Testis (tissue), 3 donors: ENCODE data around the gene VWA1. TPM values are rescaled to one million over a fixed set of nuclear protein-coding genes. Genes with fewer than 3 reads are reported as not detected.
"Not testable (repeated sequence)": the region's sequence is repeated elsewhere in the genome, so short reads cannot be mapped to it uniquely, and the experiment has no call there.

Source experiments
- DNase-seq: peaks from one replicate; pipeline ENCODE4 v3.0.0-alpha.2; 2019
- H3K27ac ChIP-seq, 2 donors: fragments of 200-600 bp; sonication (generic); one replicate each; pipeline ENCODE4 v1.5.1; 2019
- H3K27me3 ChIP-seq: fragments of 200-600 bp; sonication (generic); one replicate; pipeline ENCODE4 v1.5.1; 2019
- H3K36me3 ChIP-seq: fragments of 200-600 bp; sonication (generic); one replicate; pipeline ENCODE4 v1.5.1; 2017; ENCODE audit warnings: low read depth; ENCODE audit errors: missing control alignments
- H3K4me1 ChIP-seq: fragments of 200-600 bp; sonication (generic); one replicate; pipeline ENCODE4 v1.5.1; 2019
- H3K4me3 ChIP-seq, 2 donors: fragments of 200-600 bp; sonication (generic); one replicate each; pipeline ENCODE4 v1.5.1; 2017 to 2019
- H3K9me3 ChIP-seq: fragments of 200-600 bp; sonication (generic); one replicate; pipeline ENCODE4 v1.5.1; 2017
- POLR2A ChIP-seq: fragments of 450-650 bp; IDR thresholded peaks from one replicate; pipeline ENCODE4 v1.6.1; 2017; ENCODE audit warnings: antibody characterized with exemption, mild to moderate bottlenecking, moderate library complexity
- whole genome bisulfite sequencing, 2 donors: methylation state at CpG; one replicate each; pipeline ENCODE4 v1.1.5; 2018; 5-methylcytosine and 5-hydroxymethylcytosine counted together
- intact Hi-C: fragments of 100-400 bp; cut with DNase I; formaldehyde crosslinking; loops from one replicate; pipeline ENCODE4 v1.15.1; 2023; ENCODE audit warnings: low total_unique reads
- polyA plus RNA-seq: library from polyadenylated mRNA; stranded (reverse); fragments of 350-450 nt; fragmentation: Illumina TruSeq; extraction: RNeasy Lipid Tissue Mini Kit (QIAGEN cat#74804); gene quantifications from one replicate; pipeline ENCODE4 v1.2.3, GENCODE V29; 2014; ENCODE audit warnings: low read depth, low replicate concordance; ENCODE audit not compliant: insufficient read depth
- total RNA-seq, 2 donors: library from RNA; depleted of rRNA; stranded (reverse); fragments of >200 nt; gene quantifications; one replicate each; pipeline ENCODE4 v1.2.3, GENCODE V29; 2016
- TF ChIP-seq, protein P1 (sequence below), 3 experiments: fragments of 450-650 bp in 2 of 3; fragments of 200-600 bp in 1 of 3; sonication (generic) in 1 of 3; IDR thresholded peaks; one replicate each; pipeline ENCODE4 v1.5.1; 2016 to 2019; ENCODE audit warnings: antibody characterized with exemption in 3 of 3, mild to moderate bottlenecking in 2 of 3, moderate library complexity in 1 of 3

The VWA1 gene
- total and polyA plus RNA-seq, 3 donors from 2014 or later = 46.6 to 90.6 (median 64.0) TPM

DNA sequence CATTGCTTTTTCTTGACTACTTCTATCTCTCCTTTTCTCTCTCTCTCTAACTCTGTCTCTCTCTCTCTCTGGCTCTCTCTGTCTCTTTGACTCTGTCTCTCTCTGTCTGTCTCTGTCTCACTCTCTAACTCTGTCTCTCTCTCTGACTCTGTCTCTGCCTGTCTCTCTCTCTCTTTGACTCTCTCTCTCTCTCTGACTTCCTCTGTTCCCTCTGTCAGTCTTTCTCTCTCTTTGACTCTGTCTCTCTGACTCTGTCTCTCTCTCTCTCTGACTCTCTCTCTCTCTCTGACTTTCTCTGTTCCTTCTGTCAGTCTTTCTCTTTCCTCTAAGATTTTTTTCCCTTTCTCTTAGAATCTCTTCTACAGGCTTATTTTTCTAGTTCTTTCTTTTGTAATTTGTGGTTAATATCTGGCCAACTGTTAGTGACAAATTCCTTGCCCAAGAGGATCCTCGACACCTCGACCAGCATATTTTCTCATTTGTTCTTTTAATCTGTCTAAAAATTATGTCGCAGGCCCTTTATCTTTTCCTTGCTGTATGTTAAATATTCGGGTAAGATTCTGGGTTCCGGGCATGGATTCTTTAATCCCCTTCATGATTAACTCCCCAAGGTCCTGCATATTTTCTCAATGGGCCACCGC, 13.7 kb downstream of the VWA1 start, which contains the start of gene ATAD3C:
Gene ATAD3C (plus strand): TSS at position 591 of the 641 bp plus-strand sequence. CDS start 995 bp downstream, outside the sequence.
- no peak for DNase-seq
- intact Hi-C loops = no loop called here
- no peaks in the 10 kb centered on the region for H3K36me3 ChIP-seq
- H3K27ac ChIP-seq = no peak within 1 kb of the TSS
- TF ChIP-seq, protein P1, sequence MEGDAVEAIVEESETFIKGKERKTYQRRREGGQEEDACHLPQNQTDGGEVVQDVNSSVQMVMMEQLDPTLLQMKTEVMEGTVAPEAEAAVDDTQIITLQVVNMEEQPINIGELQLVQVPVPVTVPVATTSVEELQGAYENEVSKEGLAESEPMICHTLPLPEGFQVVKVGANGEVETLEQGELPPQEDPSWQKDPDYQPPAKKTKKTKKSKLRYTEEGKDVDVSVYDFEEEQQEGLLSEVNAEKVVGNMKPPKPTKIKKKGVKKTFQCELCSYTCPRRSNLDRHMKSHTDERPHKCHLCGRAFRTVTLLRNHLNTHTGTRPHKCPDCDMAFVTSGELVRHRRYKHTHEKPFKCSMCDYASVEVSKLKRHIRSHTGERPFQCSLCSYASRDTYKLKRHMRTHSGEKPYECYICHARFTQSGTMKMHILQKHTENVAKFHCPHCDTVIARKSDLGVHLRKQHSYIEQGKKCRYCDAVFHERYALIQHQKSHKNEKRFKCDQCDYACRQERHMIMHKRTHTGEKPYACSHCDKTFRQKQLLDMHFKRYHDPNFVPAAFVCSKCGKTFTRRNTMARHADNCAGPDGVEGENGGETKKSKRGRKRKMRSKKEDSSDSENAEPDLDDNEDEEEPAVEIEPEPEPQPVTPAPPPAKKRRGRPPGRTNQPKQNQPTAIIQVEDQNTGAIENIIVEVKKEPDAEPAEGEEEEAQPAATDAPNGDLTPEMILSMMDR (IDR thresholded peaks at IDR 0.05) = no peak
- no peak for TF ChIP-seq POLR2A
- no peak within 1 kb of the TSS for H3K4me3 ChIP-seq
- no peaks in the 10 kb centered on the region for H3K27me3 ChIP-seq
- no peaks in the 10 kb centered on the region for H3K4me1 ChIP-seq
- WGBS, 2 donors = 85 to 88% methylated on average over 6 of the region's 6 CpGs
- no peaks in the 10 kb centered on the region for H3K9me3 ChIP-seq

DNA sequence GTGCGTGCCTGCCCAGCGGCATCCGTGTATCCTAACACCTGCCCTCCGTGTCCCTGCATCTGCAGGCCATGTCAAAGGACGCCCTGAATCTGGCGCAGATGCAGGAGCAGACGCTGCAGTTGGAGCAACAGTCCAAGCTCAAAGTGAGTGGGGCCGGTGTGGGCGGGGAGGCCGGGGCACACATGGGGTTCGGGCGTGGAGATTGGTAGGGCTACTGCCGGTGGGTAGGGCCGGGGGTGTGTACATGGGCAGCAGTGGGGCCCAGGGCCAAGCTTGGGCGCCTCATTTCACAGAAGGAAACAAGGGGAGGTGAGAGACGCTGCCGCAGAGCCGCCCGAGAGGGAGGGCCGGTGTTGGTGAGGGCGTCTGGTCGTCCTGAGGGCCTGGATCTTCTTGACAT, 15.1 kb downstream of the VWA1 start:
- H3K27ac ChIP-seq, H3K4me1 ChIP-seq, H3K27me3 ChIP-seq, DNase-seq, H3K36me3 ChIP-seq, H3K4me3 ChIP-seq, intact Hi-C loops, H3K9me3 ChIP-seq: not testable (repeated sequence)
- 79 to 83% methylated on average over 18 to 22 of the region's 22 CpGs for WGBS, 2 donors

DNA sequence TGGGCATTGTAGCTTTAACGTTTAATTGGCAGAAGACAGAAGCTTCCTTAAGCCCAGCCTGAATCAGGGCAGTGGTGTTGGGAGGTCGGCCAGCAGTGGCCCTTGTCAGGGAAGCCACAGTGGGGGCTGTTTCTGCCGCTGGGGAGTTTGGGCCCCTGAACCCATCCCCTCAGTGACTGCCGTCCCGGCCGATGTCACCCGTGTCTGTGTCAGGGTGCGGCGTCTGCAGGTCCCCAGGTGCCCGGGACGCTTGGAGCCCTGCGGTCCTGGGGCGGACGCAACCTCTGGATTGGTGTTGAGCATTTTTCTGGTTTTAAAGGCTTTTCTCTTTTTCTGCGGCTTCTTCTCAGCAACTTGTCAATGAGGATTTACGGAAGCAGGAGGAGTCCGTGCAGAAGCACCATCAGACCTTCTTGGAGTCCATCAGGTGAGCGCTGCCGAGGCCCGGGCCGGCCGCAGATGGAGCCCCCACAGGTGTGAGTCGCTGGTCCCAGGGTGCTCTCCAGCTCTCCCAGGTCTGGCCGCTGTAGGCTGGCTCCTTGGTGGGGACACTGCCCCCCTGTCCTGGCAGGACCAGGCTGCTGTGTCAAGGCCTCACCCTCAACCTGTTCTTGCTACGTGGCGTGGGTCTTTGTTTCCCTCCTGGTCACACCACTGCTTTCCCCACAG, 16.3 kb downstream of the VWA1 start:
- Histone ChIP-seq H3K4me3 (no peak overlapping the region), H3K4me1 (no peaks in the 10 kb centered on the region), H3K9me3 (no peaks in the 10 kb centered on the region), H3K36me3 (no peaks in the 10 kb centered on the region), H3K27me3 (no peaks in the 10 kb centered on the region), H3K27ac (no peak overlapping the region)
- DNase-seq = no peak
- WGBS, 2 donors = 82 to 93% methylated on average over 21 to 26 of the region's 26 CpGs
- intact Hi-C loops = no loop called here
- TF ChIP-seq, protein P1 (IDR thresholded peaks at IDR 0.05) = no peak
- no peak for TF ChIP-seq POLR2A

DNA sequence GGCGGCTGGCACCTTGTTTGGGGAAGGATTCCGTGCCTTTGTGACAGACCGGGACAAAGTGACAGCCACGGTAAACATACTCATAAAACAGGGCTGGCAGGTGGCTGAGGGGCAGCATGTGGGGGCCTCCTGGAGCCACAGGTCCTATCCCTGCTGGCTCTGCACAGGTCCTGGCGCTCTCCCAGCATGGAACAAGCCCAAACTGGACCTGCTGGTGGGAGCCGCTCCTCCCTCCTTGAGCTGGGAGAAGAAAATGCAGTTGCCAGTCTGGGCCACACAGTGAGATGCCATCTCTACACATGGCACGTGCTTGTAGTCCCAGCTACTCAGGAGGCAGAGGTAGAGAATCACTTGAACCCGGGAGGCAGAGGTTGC, 16.9 kb downstream of the VWA1 start:
- H3K4me3 ChIP-seq, H3K4me1 ChIP-seq, H3K27ac ChIP-seq, H3K27me3 ChIP-seq, H3K36me3 ChIP-seq, intact Hi-C loops, H3K9me3 ChIP-seq, DNase-seq: not testable (repeated sequence)
- WGBS, 2 donors = 83 to 91% methylated on average over 8 of the region's 8 CpGs

DNA sequence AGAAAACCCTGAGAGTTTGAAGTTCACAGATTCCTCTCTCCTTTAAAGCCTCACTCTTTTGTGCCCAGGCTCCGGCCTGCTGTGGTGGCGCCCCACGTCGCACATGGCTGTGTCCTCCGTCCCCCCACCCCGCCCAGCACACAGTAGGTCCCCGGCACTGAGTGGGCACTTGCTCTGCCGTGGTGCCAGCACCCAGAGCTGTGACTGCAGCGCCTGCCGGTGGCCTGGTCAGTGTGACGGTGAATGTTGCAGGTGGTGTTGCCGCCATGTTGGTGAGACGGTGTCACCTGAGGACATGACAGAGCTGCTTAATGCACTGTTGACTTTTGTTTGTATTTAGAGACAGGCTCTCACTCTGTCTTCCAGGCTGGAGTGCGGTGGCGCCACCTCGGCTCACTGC, 17.4 kb downstream of the VWA1 start:
- Histone ChIP-seq H3K27ac (no peak overlapping the region), H3K4me3 (no peak overlapping the region), H3K36me3 (no peaks in the 10 kb centered on the region), H3K9me3 (no peaks in the 10 kb centered on the region), H3K27me3 (no peaks in the 10 kb centered on the region), H3K4me1 (no peaks in the 10 kb centered on the region)
- no peak for DNase-seq
- intact Hi-C loops = no loop called here
- 93 to 94% methylated on average over 13 to 16 of the region's 16 CpGs for WGBS, 2 donors
- TF ChIP-seq POLR2A = no peak
- TF ChIP-seq, protein P1 (IDR thresholded peaks at IDR 0.05) = no peak

DNA sequence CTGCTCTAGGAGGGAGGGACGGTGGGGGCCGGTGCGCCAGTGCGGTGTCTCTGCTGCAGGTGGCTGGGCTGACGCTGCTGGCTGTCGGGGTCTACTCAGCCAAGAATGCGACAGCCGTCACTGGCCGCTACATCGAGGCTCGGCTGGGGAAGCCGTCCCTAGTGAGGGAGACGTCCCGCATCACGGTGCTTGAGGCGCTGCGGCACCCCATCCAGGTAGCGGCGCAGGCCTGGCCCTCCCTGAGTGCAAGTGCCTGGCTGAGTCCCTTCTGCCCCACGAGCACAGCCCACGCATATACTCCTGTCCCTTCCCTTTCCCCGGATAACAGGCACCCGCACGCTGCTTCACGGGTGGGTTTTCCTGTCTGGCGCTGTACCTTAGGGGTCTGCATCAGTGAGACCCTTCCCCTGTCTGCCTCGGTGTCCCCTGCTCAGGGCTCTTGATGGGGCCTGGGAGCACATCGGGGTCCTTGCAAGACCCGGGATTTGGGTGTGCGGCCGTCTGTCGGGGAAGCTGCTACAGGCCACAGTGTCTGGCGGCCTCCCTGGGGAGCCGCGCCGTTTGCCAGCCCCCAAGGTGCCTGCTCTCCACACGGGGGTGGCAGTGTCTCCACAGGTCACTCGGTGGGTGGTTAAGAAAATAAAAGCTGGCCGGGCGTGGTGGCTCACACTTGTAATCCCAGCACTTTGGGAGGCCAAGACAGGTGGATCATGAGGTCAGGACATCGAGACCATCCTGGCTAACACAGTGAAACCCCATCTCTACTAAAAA, 19.0 kb downstream of the VWA1 start:
- H3K4me1 ChIP-seq, intact Hi-C loops, H3K9me3 ChIP-seq, H3K36me3 ChIP-seq, H3K4me3 ChIP-seq, H3K27me3 ChIP-seq, H3K27ac ChIP-seq, DNase-seq: not testable (repeated sequence)
- 89 to 92% methylated on average over 16 to 22 of the region's 41 CpGs for WGBS, 2 donors
